ENCODE data around the gene JPH3.

JPH3 gene

DNA sequence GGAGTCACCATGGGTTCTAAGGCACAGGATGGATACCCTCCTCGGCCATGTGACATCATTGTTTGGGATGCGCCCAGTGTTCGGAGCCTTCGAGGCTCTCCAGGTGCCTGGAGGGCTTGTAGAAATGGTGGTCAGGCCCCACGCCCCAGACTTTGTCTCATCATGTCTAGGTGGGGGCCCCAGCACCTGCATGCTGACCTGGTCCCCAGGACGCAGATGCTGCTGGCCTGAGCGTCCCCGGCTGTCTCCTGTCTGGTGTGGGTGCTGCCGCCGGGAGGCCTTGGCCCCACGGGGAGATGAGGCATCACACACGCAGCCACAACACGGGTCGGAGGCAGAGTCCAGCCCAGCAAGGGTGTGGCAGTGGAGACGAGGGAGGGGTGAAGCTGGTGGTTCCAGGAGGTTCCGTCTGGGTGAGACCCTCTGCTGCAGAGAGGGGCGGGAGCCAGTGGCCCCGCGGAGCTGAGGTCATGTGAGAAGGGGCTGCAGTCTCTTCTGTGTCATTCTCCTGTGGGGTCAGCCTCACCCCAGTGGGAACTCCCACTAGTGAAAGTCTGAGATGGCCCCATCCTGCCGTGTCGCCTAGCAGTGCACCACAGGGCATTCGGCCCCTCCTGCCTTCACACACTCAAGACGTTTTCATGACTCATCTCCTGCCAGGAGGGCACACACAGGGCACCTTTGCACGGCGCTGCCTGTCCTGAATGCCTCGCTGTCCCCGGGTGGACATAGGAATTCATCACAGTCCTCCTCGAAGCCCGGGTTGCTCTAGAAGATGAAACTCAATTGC is 46.6 kb downstream of the JPH3 start:
- DNase-seq (ENCODE audit: low read depth in 2 of 2, low spot score in 1 of 2): no peak

DNA sequence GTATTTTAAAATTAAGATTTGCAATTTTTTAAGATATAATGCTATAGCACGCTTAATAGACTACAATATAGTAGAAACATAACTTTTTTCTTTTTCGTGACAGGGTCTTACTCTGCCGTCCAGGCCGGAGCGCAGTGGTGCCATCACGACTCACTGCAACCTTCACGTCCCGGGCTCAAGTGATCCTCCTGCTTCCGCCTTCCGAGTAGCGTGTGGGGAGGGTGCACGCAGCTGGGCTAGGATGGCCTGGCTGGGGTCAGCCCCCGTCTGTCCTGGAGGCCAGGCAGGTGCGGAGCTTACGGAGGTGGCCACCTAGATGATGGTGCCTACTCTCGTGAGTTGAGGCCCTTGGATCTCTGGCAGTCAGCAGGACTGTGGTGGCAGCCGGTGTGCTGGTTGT is 50.1 kb downstream of the JPH3 start:
- no peak for DNase-seq (ENCODE audit: low read depth in 2 of 2, low spot score in 1 of 2)

DNA sequence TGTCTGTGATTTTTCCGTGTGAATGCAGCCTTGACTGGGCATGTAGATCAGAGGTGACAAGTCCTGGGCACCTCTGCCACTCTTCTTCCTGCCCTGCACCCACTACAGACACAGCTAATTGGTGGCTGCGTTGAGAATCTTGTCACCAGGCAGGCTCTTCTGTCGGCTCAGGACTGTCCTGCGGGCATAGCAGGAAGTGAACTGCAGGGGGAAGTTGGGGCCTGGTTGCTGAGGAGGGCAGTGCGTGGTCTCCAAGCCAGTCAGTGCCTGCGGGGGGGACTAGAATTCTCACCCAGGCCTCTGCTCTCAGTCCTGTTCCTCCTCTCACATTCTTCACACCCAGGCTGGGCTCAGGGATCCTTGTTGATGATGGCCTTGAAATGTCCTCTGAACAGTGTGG is 50.5 kb downstream of the JPH3 start:
- DNase-seq (ENCODE audit: low read depth in 2 of 2, low spot score in 1 of 2): no peak

DNA sequence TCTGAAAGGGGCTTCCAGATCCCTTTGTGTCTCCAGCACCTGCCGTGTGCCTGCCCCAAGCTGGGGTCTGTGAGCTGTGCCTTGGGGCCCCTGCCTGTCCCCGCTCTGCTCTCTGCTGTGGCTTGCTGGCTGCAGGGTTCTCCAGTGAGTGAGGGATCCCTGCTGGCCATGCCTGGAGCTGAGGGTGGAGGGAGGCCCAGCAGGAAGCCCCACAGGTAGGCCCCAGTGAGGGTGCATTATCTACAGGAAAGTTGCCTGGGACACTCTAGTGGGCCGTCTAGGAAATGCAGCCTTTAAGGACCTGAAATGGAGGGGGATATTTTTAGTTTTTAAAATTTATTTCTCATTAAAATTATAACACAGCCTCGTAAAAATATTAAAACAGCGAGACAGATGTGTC is 50.9 kb downstream of the JPH3 start:
- no peak for DNase-seq (ENCODE audit: low read depth in 2 of 2, low spot score in 1 of 2)

DNA sequence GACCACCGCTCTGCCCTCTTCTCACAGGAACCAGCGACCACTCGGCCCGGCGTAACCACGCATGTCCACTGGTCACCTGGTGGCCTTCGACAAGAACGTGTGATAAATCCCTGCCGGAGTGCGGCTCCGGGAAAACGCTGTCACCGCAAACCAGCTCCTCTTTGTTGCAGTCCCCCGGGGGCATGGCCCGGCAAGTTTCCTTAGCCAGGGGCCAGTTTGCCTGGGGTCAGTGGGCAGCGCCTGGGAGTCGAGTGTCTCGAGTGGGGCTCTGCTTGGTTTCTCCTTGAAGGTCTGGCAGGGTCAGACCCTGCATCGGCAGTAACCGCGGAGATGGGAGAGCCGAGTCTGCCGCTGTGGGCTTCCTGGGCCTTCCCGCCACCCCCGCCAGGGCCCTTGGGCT is 52.5 kb downstream of the JPH3 start:
- no peak for DNase-seq (ENCODE audit: low read depth in 2 of 2, low spot score in 1 of 2)

DNA sequence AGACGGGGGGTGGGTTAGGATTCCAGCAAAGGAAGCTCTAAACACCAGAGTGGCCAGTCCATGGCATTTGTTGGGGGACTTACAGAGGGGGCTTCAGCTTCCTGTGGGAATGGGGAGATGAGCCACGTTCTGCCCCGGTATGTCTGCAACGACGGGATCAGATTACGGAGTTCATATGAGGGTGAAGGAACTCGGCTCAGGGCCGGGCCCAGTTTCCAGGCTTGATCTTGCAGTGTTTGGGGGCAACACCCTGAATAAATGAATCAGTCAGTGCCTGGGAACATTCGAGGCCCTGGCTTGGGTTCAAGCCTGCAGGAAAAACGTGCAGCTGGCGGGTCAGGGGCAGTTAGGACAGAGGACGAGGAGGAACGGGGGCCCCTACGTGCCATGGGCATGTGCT is 54.0 kb downstream of the JPH3 start:
- no peak for DNase-seq (ENCODE audit: low read depth in 2 of 2, low spot score in 1 of 2)

DNA sequence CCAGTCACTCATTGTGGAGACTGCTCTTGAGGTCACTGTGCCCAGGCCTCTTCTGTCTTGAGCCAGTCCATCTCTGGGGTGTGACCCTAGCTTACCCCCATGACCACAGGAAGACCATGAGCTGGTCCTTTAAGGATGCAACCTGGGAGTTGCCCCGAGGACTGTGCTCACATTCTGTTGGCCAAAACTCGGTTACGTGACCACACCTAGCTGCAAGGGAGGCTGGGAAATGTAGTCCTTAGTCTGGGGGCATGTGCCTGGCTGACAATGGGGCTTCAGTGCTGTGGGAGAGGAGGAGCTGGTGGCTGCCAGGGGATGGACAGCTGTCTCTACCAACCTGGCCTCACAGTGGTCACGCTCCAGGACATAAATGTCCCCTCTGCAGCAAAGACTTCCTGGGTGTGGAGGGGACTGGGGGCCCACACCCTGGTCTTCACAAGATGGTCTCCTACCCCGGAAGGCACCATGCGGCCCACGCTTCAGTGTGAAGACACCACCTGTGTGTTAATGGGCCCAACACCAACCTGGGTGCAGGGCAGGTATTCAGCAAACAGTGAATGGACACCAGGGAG is 55.4 kb downstream of the JPH3 start:
- no peak for DNase-seq (ENCODE audit: low read depth in 2 of 2, low spot score in 1 of 2)

DNA sequence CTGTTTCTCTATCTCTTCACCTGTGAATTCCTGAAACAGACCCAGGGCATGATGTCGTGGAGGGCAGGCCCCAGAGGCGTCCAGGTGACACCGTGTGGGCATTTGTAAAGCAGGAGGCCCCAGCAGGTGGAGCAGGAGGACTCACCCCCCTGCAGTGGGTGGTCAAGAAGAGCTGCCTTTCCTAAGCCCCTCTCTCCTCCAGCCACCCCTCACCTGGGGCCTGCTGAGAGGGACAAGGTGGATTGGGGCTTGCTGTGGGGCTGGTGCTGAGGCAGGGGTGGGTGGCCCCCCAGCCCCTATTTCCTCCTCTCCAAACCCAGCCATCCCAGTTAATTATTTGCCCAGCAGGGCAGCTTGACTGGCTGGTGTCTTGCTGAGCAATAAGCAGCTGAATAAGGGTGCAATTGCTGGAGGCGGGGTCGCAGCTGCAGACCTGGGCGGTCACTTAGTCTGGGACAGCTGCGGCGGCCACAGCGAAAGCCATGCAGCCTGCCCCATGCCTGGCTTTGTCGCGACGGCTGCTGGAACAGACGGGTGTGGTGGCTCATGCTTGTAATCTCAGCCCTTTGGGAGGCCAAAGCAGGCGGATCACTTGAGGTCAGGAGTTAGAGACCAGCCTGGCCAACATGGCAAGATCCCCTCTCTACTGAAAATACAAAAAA is 56.4 kb downstream of the JPH3 start:
- DNase-seq (ENCODE audit: low read depth in 2 of 2, low spot score in 1 of 2): no peak

DNA sequence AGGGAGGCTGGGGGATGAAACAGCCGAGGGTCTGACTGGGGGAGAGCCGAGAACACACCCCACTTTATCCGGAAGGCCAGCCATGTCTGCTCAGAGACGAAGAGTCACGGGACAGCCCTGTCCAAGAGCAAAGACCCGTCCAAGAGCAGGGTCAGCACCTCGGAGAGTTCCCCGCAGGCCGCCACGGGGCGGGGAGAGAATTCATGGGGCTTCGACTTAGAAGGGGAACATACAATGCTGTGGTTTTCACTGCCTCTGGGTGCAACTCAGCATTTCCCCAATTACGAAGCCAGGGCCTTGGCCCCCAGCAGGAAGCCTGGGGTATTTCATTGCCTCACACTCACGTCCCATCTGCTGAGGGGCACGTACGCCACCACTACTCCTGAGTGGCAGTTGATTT is 59.3 kb downstream of the JPH3 start:
- DNase-seq (ENCODE audit: low read depth in 2 of 2, low spot score in 1 of 2): no peak

DNA sequence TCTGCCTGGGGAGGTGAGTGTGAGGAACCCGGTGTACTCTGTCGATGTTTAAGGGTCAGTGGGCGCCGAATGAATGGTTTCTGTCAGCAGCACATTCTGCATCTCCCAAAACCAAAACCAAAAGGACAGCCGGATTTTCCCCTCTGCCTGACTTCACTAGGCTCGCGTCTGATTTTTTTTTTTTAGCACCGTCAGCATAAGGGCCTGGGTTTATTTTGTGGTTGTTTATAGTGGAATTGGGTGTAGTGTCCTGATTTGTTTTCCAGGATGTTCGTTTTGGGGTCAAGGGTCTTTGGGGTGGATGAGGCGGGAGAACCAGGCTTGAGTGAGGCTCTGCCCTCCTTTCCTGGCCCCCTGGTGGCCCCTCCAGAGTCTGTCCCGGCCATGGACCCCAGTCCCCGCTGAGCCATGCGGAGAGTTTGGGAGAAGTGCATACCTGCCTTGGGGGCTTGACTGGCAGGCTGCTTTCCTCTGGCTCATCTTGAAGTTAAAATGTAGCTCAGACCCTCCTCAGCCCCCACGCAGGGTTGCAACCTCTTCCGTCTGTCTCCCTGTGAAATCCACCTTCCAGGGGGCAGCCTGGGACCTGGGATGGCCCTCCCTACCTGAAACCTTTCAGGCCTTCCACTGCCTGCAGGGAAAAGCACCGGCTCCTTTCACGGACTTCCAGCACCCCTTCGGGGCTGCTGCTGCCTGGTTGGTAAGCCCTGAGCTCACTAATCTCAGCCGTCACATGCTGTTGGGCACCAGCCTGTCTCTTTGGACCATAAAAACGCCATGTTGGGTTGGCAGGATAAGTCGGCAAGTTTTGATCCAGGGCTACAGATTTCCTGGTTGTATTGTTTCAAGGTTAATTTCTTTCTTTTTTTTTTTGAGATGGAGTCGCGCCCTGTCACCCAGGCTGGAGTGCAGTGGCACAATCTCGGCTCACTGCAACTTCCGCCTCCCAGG is 60.2 kb downstream of the JPH3 start:
- no peak for DNase-seq (ENCODE audit: low read depth in 2 of 2, low spot score in 1 of 2)

DNA sequence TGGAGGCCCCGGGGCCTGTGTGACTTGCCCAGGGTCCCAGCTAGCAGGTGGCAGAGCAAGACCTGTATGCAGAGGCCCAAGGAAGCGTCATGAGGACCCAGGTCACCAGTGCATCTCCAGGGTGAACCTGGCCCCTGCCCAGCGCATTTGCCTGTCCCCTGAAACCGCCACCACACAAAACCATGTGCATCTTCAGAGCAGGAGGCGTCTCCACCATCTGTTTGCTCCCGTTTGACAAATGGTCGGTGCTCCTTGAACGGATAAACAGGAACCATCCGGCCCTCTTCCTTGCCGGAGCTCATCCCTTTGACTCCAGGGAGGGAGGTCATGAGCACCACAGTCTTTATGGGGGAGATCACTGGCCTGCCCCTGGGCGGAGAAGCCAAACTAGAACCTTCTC is 62.5 kb downstream of the JPH3 start:
- no peak for DNase-seq (ENCODE audit: low read depth in 2 of 2, low spot score in 1 of 2)

DNA sequence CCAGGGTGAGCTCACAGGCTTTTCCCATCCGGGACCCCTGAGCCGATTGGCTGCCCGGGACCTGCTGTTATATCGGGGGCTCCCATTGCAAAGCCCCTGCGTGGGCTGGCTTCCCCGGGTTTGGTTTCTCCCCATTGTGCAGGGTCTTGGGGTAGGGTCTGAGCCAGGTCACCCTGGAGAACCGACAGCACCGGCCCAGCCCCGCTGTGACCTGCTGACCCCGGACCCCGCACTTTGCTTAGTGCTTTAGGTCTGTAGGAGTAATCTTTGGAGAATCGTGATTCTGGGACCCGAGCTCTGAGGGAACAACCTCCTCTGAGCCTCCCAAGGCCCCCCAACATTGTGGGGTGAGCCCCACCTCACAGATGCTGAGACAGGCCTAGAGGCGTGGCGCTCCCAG is 62.9 kb downstream of the JPH3 start:
- DNase-seq (ENCODE audit: low read depth in 2 of 2, low spot score in 1 of 2): no peak

DNA sequence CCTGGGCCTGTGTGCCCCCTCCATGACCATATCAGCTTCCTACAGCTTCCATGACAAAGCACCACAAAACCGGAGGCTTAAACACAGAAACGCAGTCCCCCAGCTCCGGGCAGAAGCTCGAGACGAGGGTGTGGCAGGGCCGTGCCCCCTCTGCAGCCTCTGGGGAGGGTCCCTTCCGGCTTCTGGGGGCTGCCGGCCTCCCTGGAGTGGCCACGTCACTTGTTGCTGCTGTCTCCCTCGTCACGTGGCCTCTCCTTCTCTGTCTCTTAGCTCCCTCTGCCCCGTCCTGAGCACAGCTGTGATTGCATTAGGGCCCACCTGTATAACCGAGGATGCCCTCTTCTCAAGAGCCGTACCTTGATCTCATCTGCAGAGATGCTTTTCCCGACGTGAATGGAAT is 64.6 kb downstream of the JPH3 start:
- no peak for DNase-seq (ENCODE audit: low read depth in 2 of 2, low spot score in 1 of 2)

DNA sequence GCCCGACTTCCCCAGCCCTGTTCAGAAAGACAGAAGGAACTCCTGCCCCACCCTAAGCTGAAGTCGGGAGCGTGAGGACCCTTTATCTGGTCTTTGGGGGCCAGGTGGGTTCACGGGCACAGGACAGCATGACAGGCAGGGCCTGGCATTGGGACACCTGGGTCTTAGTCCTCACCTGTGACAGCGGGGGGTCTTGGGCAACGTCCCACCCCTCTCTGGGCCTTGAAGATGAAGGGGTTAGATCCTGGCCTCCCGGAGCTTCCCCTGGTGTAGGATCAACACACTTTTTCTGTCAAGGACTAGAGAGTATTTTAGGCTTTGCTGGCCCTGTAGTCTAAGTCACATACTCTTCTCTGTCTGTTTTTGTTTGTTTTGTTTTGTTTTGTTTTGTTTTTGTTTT is 65.1 kb downstream of the JPH3 start:
- DNase-seq (ENCODE audit: low read depth in 2 of 2, low spot score in 1 of 2): no peak

DNA sequence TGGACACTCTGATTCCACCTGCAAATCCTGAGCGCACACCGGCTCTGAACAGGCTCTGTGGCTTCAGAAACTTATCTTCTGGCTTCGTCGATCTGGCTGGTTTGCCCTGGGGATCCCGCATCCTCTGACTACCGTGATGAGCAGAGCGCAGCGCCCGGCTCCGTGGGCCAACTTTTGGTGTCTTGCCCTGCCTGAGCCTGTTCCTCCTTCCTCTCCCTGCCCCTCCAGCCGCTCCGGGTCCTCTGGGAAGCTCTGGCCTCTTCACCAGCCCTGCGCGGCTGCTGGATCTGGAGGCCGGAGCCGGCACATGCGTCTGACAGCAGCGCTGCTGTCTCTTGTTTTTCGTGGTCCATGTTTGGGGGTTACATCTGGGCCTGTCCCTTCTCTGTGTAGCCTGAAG is 65.6 kb downstream of the JPH3 start:
- DNase-seq (ENCODE audit: low read depth in 2 of 2, low spot score in 1 of 2): no peak

DNA sequence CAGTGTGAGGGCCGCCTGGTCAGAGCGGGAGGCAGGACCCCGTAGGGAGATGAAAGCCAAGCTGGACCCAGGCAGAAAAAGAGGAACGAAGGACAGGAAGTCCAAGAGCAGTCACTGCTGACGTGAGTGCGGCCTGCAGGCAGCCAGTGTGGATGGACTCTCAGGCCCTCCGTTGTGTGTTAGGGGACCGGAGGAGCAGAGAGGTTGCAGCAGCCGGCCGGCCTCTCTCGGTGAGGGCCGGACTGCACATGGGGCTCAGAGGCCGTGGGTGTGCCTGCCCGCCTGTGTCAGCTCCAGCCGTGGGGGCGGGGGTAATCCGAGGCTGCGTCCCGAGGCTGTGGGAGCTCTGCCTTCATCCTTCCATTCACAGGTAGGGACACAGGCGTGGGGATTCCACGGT is 67.4 kb downstream of the JPH3 start:
- DNase-seq (ENCODE audit: low read depth in 2 of 2, low spot score in 1 of 2): no peak

DNA sequence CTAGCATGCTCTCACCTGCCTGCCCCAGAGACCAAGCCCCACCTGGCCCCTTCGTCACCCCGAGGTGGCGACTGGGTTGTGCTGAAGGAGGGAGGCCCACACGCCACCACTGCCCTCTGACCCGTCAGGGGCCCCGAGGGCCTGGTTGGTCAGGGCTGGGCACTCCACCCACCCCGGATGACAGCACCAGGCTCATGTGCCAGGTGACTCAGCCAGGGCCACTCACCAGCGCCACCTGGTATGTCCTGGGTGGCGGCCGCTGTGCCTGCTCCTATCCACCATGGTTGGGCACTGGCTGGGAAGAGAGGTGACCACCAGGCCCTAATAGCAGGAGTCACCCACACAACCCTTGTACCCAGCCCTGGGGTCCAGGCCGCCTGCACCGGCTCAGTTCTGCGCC is 68.9 kb downstream of the JPH3 start:
- DNase-seq (ENCODE audit: low read depth in 2 of 2, low spot score in 1 of 2): no peak

DNA sequence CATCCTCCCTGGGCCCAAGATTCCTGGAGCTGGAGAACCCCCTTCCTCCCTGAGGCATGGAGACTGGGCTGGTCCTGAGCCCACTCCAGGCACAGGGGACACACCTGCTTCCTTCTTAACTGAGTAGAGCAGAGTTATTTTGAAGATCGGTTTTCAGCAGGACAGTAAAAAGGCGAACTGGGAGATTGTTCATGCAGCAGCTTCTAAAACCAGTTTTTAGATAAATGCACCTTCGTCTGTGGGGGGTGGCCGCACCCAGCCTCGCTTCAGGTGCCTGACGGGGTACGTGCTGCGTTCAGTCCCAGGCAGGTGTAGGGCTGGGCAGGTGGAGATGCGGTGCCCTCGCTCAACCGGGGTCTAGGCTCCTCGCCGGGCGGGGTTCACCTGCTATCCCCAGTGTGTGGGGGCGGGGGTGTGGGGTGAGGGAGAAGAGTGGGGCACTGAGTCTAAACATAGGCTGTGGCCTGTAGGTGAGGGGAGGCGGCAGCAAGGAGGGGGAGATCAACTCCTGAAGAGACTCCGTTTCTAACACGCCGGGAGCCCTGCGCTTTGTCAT is 69.5 kb downstream of the JPH3 start:
- DNase-seq (ENCODE audit: low read depth in 2 of 2, low spot score in 1 of 2): no peak

DNA sequence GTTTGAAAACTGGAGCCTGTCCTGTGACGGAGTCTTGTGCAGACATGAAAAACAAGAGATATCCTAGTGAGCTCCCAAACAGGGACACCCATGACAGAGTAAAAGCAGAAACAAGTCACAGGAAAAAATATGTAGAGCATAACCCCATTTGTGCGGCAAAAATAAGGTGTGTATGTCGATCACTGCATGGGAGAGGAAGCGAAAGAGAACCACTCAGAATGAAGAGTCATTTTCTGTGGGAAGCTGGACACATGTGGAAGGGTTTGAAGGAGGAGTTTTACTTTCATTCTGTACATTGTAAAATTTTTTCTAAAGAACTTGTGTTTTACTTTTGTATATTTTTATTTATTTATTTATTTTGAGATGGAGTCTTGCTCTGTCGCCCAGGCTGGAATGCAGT is 72.1 kb downstream of the JPH3 start:
- no peak for DNase-seq (ENCODE audit: low read depth in 2 of 2, low spot score in 1 of 2)

DNA sequence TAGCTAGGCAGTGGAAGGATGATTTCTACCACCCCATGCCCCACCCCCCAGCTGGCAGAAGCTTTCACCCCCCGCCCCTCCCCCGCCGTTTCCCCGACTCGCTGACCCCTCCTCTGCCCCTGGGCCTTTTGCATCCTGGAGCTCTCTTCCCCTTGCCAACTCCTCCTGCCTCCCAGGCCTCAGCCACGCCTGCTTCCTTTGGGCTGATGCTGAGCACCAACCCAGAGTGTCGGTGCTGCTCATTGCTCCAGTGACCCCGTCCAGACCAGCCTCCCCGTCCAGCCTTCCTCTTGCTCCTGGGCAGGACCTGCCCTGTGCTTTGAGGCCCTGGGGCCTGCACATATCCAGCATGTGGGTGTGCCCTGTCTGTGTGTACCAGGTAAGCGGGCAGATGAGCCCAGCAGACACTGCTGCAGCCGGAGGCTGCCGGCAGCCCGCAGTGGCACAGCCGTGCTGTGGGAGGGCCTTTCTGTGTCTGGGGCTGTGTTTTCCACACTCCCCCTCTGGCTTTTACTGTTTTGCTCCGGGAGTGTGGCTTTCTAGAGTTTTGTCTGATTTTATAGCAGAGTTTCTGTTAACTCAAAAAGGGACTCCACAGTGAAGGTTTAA is 72.9 kb downstream of the JPH3 start:
- no peak for DNase-seq (ENCODE audit: low read depth in 2 of 2, low spot score in 1 of 2)

DNA sequence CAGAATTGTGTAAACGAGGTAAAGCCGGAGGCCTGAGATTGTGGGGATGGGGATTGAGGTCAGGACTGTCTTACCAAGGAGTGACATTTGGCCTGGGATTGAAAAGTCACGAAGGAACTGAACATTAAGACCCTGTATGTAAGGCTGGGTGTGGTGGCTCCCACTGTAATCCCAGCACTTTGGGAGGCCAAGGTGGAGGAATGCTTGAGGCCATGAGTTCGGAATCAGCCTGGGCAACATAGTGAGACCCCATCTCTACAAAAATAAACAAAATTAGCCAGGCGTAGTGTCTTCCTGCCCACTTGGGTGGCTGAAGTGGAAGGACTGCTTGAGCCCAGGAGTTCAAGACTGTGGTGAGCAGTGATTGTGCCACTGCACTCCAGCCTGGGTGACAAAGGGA is 75.5 kb downstream of the JPH3 start:
- no peak for DNase-seq (ENCODE audit: low read depth in 2 of 2, low spot score in 1 of 2)

All from stimulated activated CD8-positive, alpha-beta memory T cell treated with anti-CD3 and anti-CD28 coated beads, Interleukin-4, amount 100 ng/mL, for 4 hours (primary cell).